ENCODE data around the gene KCTD15.

KCTD15 gene

GRCh38 chr19:33796164-33796875 is at the start of gene KCTD15:
Gene KCTD15, plus strand, starts transcription at chr19:33796870. Its CDS starts 3,585 bp downstream, at chr19:33800455.
- DNase-seq = peak in 5 of 10 donors; percentile 30 to 86 (median 42)
- intact Hi-C loops (cut with DNase I) = no loop called here

- intact Hi-C loops (cut with DNase I) = no loop called here
- peak in 1 of 10 donors; percentile 64 for DNase-seq
Measured at GRCh38 chr19:33747273-33747672, 49.4 kb upstream of the KCTD15 start.

- DNase-seq = peak in 1 of 10 donors; percentile 43
- intact Hi-C loops (cut with DNase I) = no loop called here
Measured at GRCh38 chr19:33748231-33748630, 48.4 kb upstream of the KCTD15 start.

GRCh38 chr19:33749016-33749415 is 47.7 kb upstream of the KCTD15 start:
- peak in 1 of 10 donors; percentile 59 for DNase-seq

GRCh38 chr19:33749619-33750175 is 47.0 kb upstream of the KCTD15 start:
- intact Hi-C loops (cut with DNase I) = no loop called here
- DNase-seq = peak in 1 of 10 donors; percentile 71

More at GRCh38 chr19:33749016-33749415, 47.7 kb upstream of the KCTD15 start:
- intact Hi-C loops (cut with DNase I) = no loop called here

- peak in 1 of 10 donors; percentile 65 for DNase-seq
Measured at GRCh38 chr19:33750587-33751435, 45.9 kb upstream of the KCTD15 start.

GRCh38 chr19:33751436-33751770 is 45.3 kb upstream of the KCTD15 start:
- intact Hi-C loops (cut with DNase I) = no loop called here
- peak in 1 of 10 donors; percentile 71 for DNase-seq

More at GRCh38 chr19:33750587-33751435, 45.9 kb upstream of the KCTD15 start:
- intact Hi-C loops (cut with DNase I) = no loop called here

- DNase-seq = peak in 1 of 10 donors; percentile 82
- intact Hi-C loops (cut with DNase I) = no loop called here
Measured at GRCh38 chr19:33752018-33752800, 44.5 kb upstream of the KCTD15 start.

GRCh38 chr19:33752945-33753344 is 43.7 kb upstream of the KCTD15 start:
- DNase-seq = peak in 1 of 10 donors; percentile 55
- intact Hi-C loops (cut with DNase I) = no loop called here

- DNase-seq = peak in 1 of 10 donors; percentile 52
- intact Hi-C loops (cut with DNase I) = no loop called here
Measured at GRCh38 chr19:33754361-33754760, 42.3 kb upstream of the KCTD15 start.

- intact Hi-C loops (cut with DNase I) = no loop called here
- peak in 1 of 10 donors; percentile 34 for DNase-seq
Measured at GRCh38 chr19:33755099-33756035, 41.3 kb upstream of the KCTD15 start.

- intact Hi-C loops (cut with DNase I) = no loop called here
- DNase-seq = peak in 1 of 10 donors; percentile 53
Measured at GRCh38 chr19:33756177-33756576, 40.5 kb upstream of the KCTD15 start.

- peak in 1 of 10 donors; percentile 81 for DNase-seq
- intact Hi-C loops (cut with DNase I) = no loop called here
Measured at GRCh38 chr19:33758541-33759013, 38.1 kb upstream of the KCTD15 start.

- intact Hi-C loops (cut with DNase I) = no loop called here
- peak in 1 of 10 donors; percentile 45 for DNase-seq
Measured at GRCh38 chr19:33759356-33759755, 37.3 kb upstream of the KCTD15 start.

GRCh38 chr19:33763633-33764371 is 32.9 kb upstream of the KCTD15 start:
- intact Hi-C loops (cut with DNase I) = no loop called here
- peak in 7 of 10 donors; percentile 28 to 91 (median 58) for DNase-seq

GRCh38 chr19:33766623-33767022 is 30.0 kb upstream of the KCTD15 start:
- intact Hi-C loops (cut with DNase I) = no loop called here
- peak in 1 of 10 donors; percentile 81 for DNase-seq

GRCh38 chr19:33767898-33768413 is 28.7 kb upstream of the KCTD15 start:
- DNase-seq = no peak
- intact Hi-C loops (cut with DNase I) = no loop called here

GRCh38 chr19:33769208-33769607 is 27.5 kb upstream of the KCTD15 start:
- intact Hi-C loops (cut with DNase I) = no loop called here
- DNase-seq = peak in 1 of 10 donors; percentile 35

Data from posterior cingulate gyrus (tissue), 11 donors.